ENCODE results near the gene TOLLIP.
A peak's percentile ranks its signal among the peaks of the same experiment; 100 is the strongest.
"Not testable (repeated sequence)": the region's sequence is repeated elsewhere in the genome, so short reads cannot be mapped to it uniquely, and the experiment has no call there.

The TOLLIP gene

GRCh38 chr11:1348146-1348795 lies 38.8 kb upstream of the TOLLIP start:
- no peak for DNase-seq (ENCODE audit: low spot score)
- H3K4me3 Mint-ChIP-seq = no peak overlapping the region
- no peaks in the 10 kb centered on the region for H3K4me1 Mint-ChIP-seq (ENCODE audit: low read depth)

GRCh38 chr11:1347411-1347999 lies 38.1 kb upstream of the TOLLIP start:
- H3K27me3 Mint-ChIP-seq (ENCODE audit: low read depth); DNase-seq (ENCODE audit: low spot score); H3K4me3 Mint-ChIP-seq; H3K9me3 Mint-ChIP-seq; H3K27ac Mint-ChIP-seq; H3K36me3 Mint-ChIP-seq (ENCODE audit: low read depth); H3K4me1 Mint-ChIP-seq (ENCODE audit: low read depth): not testable (repeated sequence)

More at GRCh38 chr11:1348146-1348795, 38.8 kb upstream of the TOLLIP start:
- Mint-ChIP-seq H3K27me3 (ENCODE audit: low read depth) (no peaks in the 10 kb centered on the region), H3K9me3 (no peaks in the 10 kb centered on the region), H3K27ac (no peak overlapping the region), H3K36me3 (ENCODE audit: low read depth) (no peaks in the 10 kb centered on the region)

GRCh38 chr11:1346669-1347390 lies 37.4 kb upstream of the TOLLIP start:
- Mint-ChIP-seq H3K4me3 (no peak overlapping the region), H3K36me3 (ENCODE audit: low read depth) (no peaks in the 10 kb centered on the region), H3K27me3 (ENCODE audit: low read depth) (no peaks in the 10 kb centered on the region), H3K4me1 (ENCODE audit: low read depth) (no peaks in the 10 kb centered on the region), H3K27ac (no peak overlapping the region), H3K9me3 (no peaks in the 10 kb centered on the region)
- no peak for DNase-seq (ENCODE audit: low spot score)

GRCh38 chr11:1345737-1346513 lies 36.5 kb upstream of the TOLLIP start:
- no peaks in the 10 kb centered on the region for H3K27me3 Mint-ChIP-seq (ENCODE audit: low read depth)
- H3K9me3 Mint-ChIP-seq = no peaks in the 10 kb centered on the region
- H3K27ac Mint-ChIP-seq = no peak overlapping the region
- no peak for DNase-seq (ENCODE audit: low spot score)
- H3K4me1 Mint-ChIP-seq (ENCODE audit: low read depth) = no peaks in the 10 kb centered on the region
- no peak overlapping the region for H3K4me3 Mint-ChIP-seq
- no peaks in the 10 kb centered on the region for H3K36me3 Mint-ChIP-seq (ENCODE audit: low read depth)

GRCh38 chr11:1344056-1344635 lies 34.7 kb upstream of the TOLLIP start:
- Mint-ChIP-seq H3K9me3 (no peaks in the 10 kb centered on the region), H3K36me3 (ENCODE audit: low read depth) (no peaks in the 10 kb centered on the region), H3K4me1 (ENCODE audit: low read depth) (no peaks in the 10 kb centered on the region), H3K27ac (no peak overlapping the region), H3K27me3 (ENCODE audit: low read depth) (no peaks in the 10 kb centered on the region), H3K4me3 (no peak overlapping the region)
- DNase-seq (ENCODE audit: low spot score) = no peak

- Mint-ChIP-seq H3K36me3 (ENCODE audit: low read depth) (no peaks in the 10 kb centered on the region), H3K4me3 (no peak overlapping the region), H3K4me1 (ENCODE audit: low read depth) (no peaks in the 10 kb centered on the region), H3K9me3 (no peaks in the 10 kb centered on the region), H3K27me3 (ENCODE audit: low read depth) (no peaks in the 10 kb centered on the region), H3K27ac (no peak overlapping the region)
- no peak for DNase-seq (ENCODE audit: low spot score)
These were observed 34.1 kb upstream of the TOLLIP start for GRCh38 chr11:1343391-1344055.

GRCh38 chr11:1342946-1343345 lies 33.5 kb upstream of the TOLLIP start:
- Mint-ChIP-seq H3K4me3 (no peak overlapping the region), H3K9me3 (no peaks in the 10 kb centered on the region), H3K27ac (no peak overlapping the region), H3K36me3 (ENCODE audit: low read depth) (no peaks in the 10 kb centered on the region), H3K27me3 (ENCODE audit: low read depth) (peaks cover 6% of the 10 kb centered on the region), H3K4me1 (ENCODE audit: low read depth) (no peaks in the 10 kb centered on the region)
- DNase-seq (ENCODE audit: low spot score) = no peak

GRCh38 chr11:1341928-1342524 lies 32.6 kb upstream of the TOLLIP start:
- Mint-ChIP-seq H3K27me3 (ENCODE audit: low read depth) (peaks cover 9% of the 10 kb centered on the region), H3K4me3 (no peak overlapping the region), H3K4me1 (ENCODE audit: low read depth) (peaks cover 2% of the 10 kb centered on the region), H3K36me3 (ENCODE audit: low read depth) (peaks cover 1% of the 10 kb centered on the region), H3K27ac (no peak overlapping the region), H3K9me3 (no peaks in the 10 kb centered on the region)
- no peak for DNase-seq (ENCODE audit: low spot score)

- not testable (repeated sequence) for H3K27ac Mint-ChIP-seq; H3K27me3 Mint-ChIP-seq (ENCODE audit: low read depth); DNase-seq (ENCODE audit: low spot score); H3K4me3 Mint-ChIP-seq; H3K4me1 Mint-ChIP-seq (ENCODE audit: low read depth); H3K36me3 Mint-ChIP-seq (ENCODE audit: low read depth); H3K9me3 Mint-ChIP-seq
These were observed 31.8 kb upstream of the TOLLIP start for GRCh38 chr11:1341226-1341625.

GRCh38 chr11:1340111-1340510 lies 30.7 kb upstream of the TOLLIP start:
- Mint-ChIP-seq H3K4me3 (no peak overlapping the region), H3K4me1 (ENCODE audit: low read depth) (peaks cover 10% of the 10 kb centered on the region), H3K9me3 (no peaks in the 10 kb centered on the region), H3K27me3 (ENCODE audit: low read depth) (peaks cover 14% of the 10 kb centered on the region), H3K27ac (no peak overlapping the region), H3K36me3 (ENCODE audit: low read depth) (peaks cover 1% of the 10 kb centered on the region)
- DNase-seq (ENCODE audit: low spot score) = no peak

- DNase-seq (ENCODE audit: low spot score) = no peak
- Mint-ChIP-seq H3K4me3 (no peak overlapping the region), H3K27ac (no peak overlapping the region), H3K27me3 (ENCODE audit: low read depth) (peaks cover 18% of the 10 kb centered on the region), H3K36me3 (ENCODE audit: low read depth) (peaks cover 3% of the 10 kb centered on the region), H3K4me1 (ENCODE audit: low read depth) (peaks cover 13% of the 10 kb centered on the region), H3K9me3 (no peaks in the 10 kb centered on the region)
These were observed 29.7 kb upstream of the TOLLIP start for GRCh38 chr11:1339066-1339675.

- peaks cover 18% of the 10 kb centered on the region for H3K27me3 Mint-ChIP-seq (ENCODE audit: low read depth)
- H3K9me3 Mint-ChIP-seq = no peaks in the 10 kb centered on the region
- no peak for DNase-seq (ENCODE audit: low spot score)
- H3K27ac Mint-ChIP-seq = peak overlapping the region; percentile 17
- peak overlapping the region; percentile 68 for H3K4me3 Mint-ChIP-seq
- peaks cover 13% of the 10 kb centered on the region for H3K4me1 Mint-ChIP-seq (ENCODE audit: low read depth)
- H3K36me3 Mint-ChIP-seq (ENCODE audit: low read depth) = peaks cover 3% of the 10 kb centered on the region
These were observed 29.0 kb upstream of the TOLLIP start for GRCh38 chr11:1338201-1339065.

All from T-helper 2 cell treated with Interferon-gamma antibody and Interleukin-4, amounts not matched to agents 5 μg/mL and 100 μg/mL, for 36 hours (primary cell).